ENCODE measurements around the gene CIB4. TPM values are rescaled to one million over a fixed set of nuclear protein-coding genes. Genes with fewer than 3 reads are reported as not detected.

The CIB4 gene
- total RNA-seq, 1 donor from 2014 or later = not detected

DNA sequence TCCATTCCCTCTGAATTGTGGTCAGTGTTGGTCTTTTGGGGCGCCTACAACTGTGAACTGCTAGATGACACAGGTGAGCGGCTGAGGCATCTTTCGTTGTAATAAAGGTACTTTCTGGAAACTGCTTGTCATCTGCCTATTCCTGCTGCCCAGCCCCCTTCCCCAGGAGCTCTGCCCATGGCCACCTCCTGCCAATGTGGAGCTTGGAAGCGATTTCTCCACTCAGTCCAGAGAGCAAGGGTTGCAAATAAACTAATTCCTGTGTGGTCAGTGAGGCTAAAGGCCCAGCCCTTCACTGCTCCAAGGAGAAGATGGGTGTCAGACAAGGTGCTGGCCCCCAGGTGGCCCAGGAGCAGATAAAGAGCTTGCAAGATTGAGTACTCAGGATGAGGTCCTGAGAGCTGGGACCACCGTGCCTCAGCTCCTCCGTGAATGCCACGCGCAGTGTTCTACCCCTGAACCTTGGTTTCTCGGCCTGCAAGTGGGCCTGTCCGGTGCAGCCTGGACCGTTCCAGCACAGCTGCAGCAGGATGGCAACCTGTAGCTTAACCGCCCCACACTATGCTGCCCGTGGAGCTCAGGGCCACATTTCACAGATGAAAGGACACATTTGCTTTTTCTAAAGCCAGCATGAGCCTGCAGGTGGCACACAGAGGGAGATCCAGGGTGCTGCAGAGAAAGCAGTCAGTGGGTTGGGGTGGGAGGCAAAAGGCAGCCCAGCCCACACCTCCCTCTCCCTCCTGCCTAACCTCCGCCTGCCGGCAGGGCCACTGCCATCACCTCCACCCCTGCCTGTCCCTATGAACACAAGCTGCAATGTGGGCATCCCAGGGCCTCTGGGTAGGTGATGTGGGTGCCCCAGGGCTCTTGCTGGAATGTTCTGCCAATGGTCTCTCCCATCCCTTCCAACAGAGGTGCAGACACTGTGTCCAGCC is 84.6 kb downstream of the CIB4 start:
- Histone ChIP-seq H3K36me3 (no peaks in the 10 kb centered on the region), H3K27ac (no peak overlapping the region), H3K4me3 (no peak overlapping the region), H3K9me3 (no peaks in the 10 kb centered on the region), H3K27me3 (no peaks in the 10 kb centered on the region), H3K4me1 (no peaks in the 10 kb centered on the region)
- intact Hi-C loops (cut with DNase I) = no loop called here
- DNase-seq (ENCODE audit: extremely low spot score in 2 of 2) = no peak
- TF ChIP-seq, protein P1, sequence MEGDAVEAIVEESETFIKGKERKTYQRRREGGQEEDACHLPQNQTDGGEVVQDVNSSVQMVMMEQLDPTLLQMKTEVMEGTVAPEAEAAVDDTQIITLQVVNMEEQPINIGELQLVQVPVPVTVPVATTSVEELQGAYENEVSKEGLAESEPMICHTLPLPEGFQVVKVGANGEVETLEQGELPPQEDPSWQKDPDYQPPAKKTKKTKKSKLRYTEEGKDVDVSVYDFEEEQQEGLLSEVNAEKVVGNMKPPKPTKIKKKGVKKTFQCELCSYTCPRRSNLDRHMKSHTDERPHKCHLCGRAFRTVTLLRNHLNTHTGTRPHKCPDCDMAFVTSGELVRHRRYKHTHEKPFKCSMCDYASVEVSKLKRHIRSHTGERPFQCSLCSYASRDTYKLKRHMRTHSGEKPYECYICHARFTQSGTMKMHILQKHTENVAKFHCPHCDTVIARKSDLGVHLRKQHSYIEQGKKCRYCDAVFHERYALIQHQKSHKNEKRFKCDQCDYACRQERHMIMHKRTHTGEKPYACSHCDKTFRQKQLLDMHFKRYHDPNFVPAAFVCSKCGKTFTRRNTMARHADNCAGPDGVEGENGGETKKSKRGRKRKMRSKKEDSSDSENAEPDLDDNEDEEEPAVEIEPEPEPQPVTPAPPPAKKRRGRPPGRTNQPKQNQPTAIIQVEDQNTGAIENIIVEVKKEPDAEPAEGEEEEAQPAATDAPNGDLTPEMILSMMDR (IDR thresholded peaks at IDR 0.05) = no peak
- TF ChIP-seq POLR2AphosphoS5 (IDR thresholded peaks at IDR 0.05; ENCODE audit: insufficient read depth in 1 of 2, low read depth in 1 of 2) = no peak
- no peak for TF ChIP-seq POLR2A (IDR thresholded peaks at IDR 0.05)

DNA sequence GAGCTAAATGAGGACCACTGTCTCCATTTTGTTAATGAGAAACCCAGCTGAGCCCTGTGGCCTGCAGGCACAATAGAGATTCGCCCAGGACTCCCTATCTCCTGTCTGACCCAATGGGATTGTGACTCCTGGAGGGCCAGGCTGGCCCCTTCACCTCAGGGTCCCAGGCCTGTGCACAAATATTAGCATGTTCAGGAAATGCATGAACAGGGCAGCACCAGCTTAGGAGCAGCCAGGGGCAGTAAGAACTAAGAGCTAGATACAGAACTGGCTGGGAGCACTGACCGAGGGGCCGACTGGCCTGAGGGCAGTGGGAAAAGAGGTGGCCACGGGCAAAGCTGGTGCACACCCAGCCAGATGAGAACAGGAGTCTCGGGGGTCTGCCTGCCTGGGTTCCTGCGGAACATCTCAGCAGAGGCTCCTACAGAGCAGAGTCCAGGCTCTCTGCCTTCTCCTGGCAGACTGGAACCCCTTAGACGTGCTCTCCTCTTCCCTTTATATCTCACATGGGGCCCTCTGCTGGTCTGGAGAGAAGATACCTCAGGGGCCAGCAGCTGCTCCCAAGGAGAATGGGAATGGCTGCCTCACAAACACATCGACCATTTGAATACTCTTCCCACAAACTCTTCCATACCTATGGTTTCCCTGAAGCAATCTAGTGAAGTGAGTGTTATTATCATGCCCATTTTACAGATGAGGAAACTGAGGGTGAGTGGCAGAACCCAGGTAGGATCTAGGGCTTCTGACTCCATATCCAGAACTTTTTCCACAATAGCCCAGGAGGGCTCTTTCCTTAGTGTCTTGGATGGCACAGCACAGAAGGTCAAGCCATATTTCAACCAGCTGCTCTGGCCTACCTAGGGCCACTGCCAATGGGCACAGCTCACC is 85.7 kb downstream of the CIB4 start:
- H3K9me3 ChIP-seq = no peaks in the 10 kb centered on the region
- no peak overlapping the region for H3K4me3 ChIP-seq
- H3K36me3 ChIP-seq = no peaks in the 10 kb centered on the region
- H3K27me3 ChIP-seq = no peaks in the 10 kb centered on the region
- H3K27ac ChIP-seq = no peak overlapping the region
- no peak for DNase-seq (ENCODE audit: extremely low spot score in 2 of 2)
- TF ChIP-seq POLR2AphosphoS5 (IDR thresholded peaks at IDR 0.05; ENCODE audit: insufficient read depth in 1 of 2, low read depth in 1 of 2) (no peak), POLR2A (IDR thresholded peaks at IDR 0.05) (no peak)
- TF ChIP-seq, protein P1 (IDR thresholded peaks at IDR 0.05) = no peak
- intact Hi-C loops (cut with DNase I) = no loop called here
- no peaks in the 10 kb centered on the region for H3K4me1 ChIP-seq

DNA sequence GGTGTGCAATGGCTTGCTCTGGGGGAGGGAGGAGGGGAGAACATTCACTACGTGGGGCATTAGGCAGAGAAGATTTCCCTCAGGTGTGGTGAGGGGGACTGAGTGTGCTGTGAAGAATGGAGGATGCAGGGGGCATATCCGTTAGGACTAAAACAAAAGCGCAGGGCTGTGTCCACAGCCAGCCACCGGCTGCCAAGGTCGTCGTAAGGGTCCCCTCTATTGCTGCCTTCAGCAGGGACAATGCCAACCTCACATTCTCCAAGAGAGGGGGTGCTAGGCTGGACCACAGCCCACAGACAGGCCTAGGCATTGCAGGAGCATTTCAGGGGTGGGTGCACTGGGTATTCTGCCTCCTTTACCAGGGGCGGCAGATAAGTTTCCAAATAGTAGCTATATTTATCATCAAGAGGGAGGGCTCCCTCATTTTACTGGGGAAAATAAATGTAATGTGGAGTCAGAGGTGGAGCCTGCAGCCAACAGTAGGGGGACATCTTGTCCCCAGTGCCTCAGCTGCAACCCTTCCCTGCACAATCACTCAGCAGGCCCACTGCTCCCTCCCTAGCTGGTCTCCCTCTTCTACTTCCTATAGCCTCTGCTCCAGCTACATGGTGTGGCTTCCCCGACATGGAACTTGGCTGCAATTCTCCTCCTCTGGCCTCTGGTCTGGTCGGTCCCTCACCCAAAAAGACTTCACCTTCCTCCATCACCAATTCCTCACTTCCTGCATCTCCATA is 88.4 kb downstream of the CIB4 start:
- Histone ChIP-seq H3K4me1 (no peaks in the 10 kb centered on the region), H3K4me3 (no peak overlapping the region), H3K27me3 (no peaks in the 10 kb centered on the region), H3K36me3 (no peaks in the 10 kb centered on the region), H3K9me3 (no peaks in the 10 kb centered on the region), H3K27ac (no peak overlapping the region)
- intact Hi-C loops (cut with DNase I) = no loop called here
- no peak for DNase-seq (ENCODE audit: extremely low spot score in 2 of 2)
- TF ChIP-seq POLR2AphosphoS5 (IDR thresholded peaks at IDR 0.05; ENCODE audit: insufficient read depth in 1 of 2, low read depth in 1 of 2) (no peak), POLR2A (IDR thresholded peaks at IDR 0.05) (no peak)
- TF ChIP-seq, protein P1 (IDR thresholded peaks at IDR 0.05) = no peak

DNA sequence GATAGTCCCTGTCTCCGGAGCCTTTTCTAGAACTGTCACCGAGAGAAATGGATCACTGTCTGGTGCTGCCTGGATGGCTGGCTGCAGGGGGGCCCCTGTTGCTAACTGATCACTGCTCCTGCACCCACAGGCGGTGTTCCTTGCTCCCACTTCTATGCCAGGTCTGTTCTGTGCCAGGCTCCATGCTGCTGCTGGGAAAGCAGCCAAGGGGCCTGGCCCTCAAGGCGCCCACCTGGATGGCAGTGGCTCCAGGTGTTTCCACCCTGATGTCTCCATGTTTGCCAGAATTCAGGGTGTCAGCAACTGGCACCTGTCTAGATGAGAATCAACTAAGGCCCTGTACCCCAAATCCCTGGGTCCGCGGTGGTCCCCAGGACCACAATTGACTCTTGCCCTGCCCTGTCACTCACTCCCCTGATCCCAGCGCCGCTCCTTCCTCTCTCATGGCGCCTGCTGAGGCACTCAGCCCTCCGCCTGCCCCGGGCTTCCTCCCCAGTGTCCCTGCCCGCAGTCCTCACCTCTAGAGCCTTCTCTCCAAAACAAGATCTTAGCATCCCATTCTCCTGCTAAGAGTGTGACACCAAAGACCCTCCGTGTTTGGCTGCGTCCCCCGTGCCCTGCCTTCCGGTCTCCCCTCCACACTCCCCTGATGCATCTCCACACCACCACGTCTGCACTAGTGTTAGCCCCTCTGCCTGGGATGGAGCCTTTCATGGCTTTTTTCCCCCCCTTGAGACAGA is 90.7 kb downstream of the CIB4 start:
- intact Hi-C loops (cut with DNase I) = no loop called here
- Histone ChIP-seq H3K4me3 (no peak overlapping the region), H3K9me3 (no peaks in the 10 kb centered on the region), H3K36me3 (no peaks in the 10 kb centered on the region), H3K27ac (no peak overlapping the region), H3K4me1 (no peaks in the 10 kb centered on the region), H3K27me3 (no peaks in the 10 kb centered on the region)
- no peak for DNase-seq (ENCODE audit: extremely low spot score in 2 of 2)
- no peak for TF ChIP-seq POLR2AphosphoS5 (IDR thresholded peaks at IDR 0.05; ENCODE audit: insufficient read depth in 1 of 2, low read depth in 1 of 2)
- no peak for TF ChIP-seq POLR2A (IDR thresholded peaks at IDR 0.05)
- TF ChIP-seq, protein P1 (IDR thresholded peaks at IDR 0.05) = no peak

All from vagina (tissue), 2 donors.